PC-3 (cell line): ENCODE results near the gene SPRY1. TPM values are rescaled to one million over a fixed set of nuclear protein-coding genes. Genes with fewer than 3 reads are reported as not detected.

ENCODE experiments used
- ATAC-seq: fragments of 200-7000 bp; cut with Tn5 transposase; 2 replicates; pipeline ENCODE4 v1.9.1; 2020; ENCODE audit warnings: mild to moderate bottlenecking, moderate library complexity
- BruUV-seq: library from RNA; stranded (reverse); fragments of 400-500 nt; replicated peaks from 2 replicates; lab custom pipeline; 2021; lab: Mats Ljungman, UMichigan
- CTCF ChIA-PET: fragments of 300-600 bp; sonication (Branson Sonifier 250); formaldehyde crosslinking; loops from one replicate; lab custom pipeline; 2022; ENCODE audit warnings: antibody characterized with exemption; lab: Charles Lee
- POLR2A ChIA-PET: fragments of 300-600 bp; sonication (Branson Sonifier 250); formaldehyde crosslinking; loops from one replicate; lab custom pipeline; 2022; ENCODE audit warnings: antibody characterized with exemption; ENCODE audit not compliant: unreplicated experiment; lab: Charles Lee
- DNase-seq: peaks from one replicate; pipeline ENCODE4 v3.0.0-alpha.2; 2015
- H2AFZ ChIP-seq: fragments of 300-600 bp; sonication (generic); 2 replicates; pipeline ENCODE4 v1.6.0; 2016; ENCODE audit warnings: antibody characterized with exemption, low read length
- H3F3A ChIP-seq: fragments of 300-600 bp; sonication (generic); one replicate; pipeline ENCODE4 v1.6.0; 2017; ENCODE audit warnings: antibody characterized with exemption, low read length, control low read depth, mild to moderate bottlenecking; ENCODE audit not compliant: unreplicated experiment
- H3K27ac ChIP-seq: fragments of 300-600 bp; sonication (generic); 2 replicates; pipeline ENCODE4 v1.5.1; 2016; ENCODE audit warnings: mild to moderate bottlenecking, low read length
- H3K27me3 ChIP-seq: fragments of 300-600 bp; sonication (generic); 2 replicates; pipeline ENCODE4 v1.6.1; 2016; ENCODE audit warnings: low read length, mixed read lengths
- H3K36me3 ChIP-seq: fragments of 300-600 bp; sonication (generic); 2 replicates; pipeline ENCODE4 v1.6.1; 2016; ENCODE audit warnings: low read depth, mixed run types, low read length, mixed read lengths
- H3K4me1 ChIP-seq: fragments of 300-600 bp; sonication (generic); 2 replicates; pipeline ENCODE4 v1.5.1; 2016; ENCODE audit warnings: low read length; ENCODE audit not compliant: insufficient read depth
- H3K4me2 ChIP-seq: fragments of 300-600 bp; sonication (generic); 2 replicates; pipeline ENCODE4 v1.6.0; 2016; ENCODE audit warnings: low read length
- H3K4me3 ChIP-seq: fragments of 300-600 bp; sonication (generic); 2 replicates; pipeline ENCODE4 v1.5.1; 2016; ENCODE audit warnings: mild to moderate bottlenecking, low read length, mixed read lengths
- H3K79me2 ChIP-seq: fragments of 300-600 bp; sonication (generic); 2 replicates; pipeline ENCODE4 v1.6.1; 2017; ENCODE audit warnings: low read length, mixed read lengths
- H3K9ac ChIP-seq: fragments of 300-600 bp; sonication (generic); 2 replicates; pipeline ENCODE4 v1.6.0; 2016; ENCODE audit warnings: mild to moderate bottlenecking, low read length
- H3K9me2 ChIP-seq: fragments of 300-600 bp; sonication (generic); replicated peaks from 2 replicates; pipeline ENCODE4 v1.6.1; 2016; ENCODE audit warnings: mixed run types, low read length, mixed read lengths
- H3K9me3 ChIP-seq: fragments of 300-600 bp; sonication (generic); 2 replicates; pipeline ENCODE4 v1.6.1; 2016; ENCODE audit warnings: low read length, mixed read lengths
- H4K20me1 ChIP-seq: fragments of 300-600 bp; sonication (generic); 2 replicates; pipeline ENCODE4 v1.6.1; 2016; ENCODE audit warnings: low read length, mixed read lengths
- CTCF ChIP-seq: fragments of 300-600 bp; sonication (generic); conservative IDR thresholded peaks from 2 replicates; pipeline ENCODE4 v1.5.1; 2017; ENCODE audit warnings: antibody characterized with exemption, low read depth, mild to moderate bottlenecking, low read length
- EZH2 ChIP-seq: fragments of 300-600 bp; sonication (generic); IDR thresholded peaks from one replicate; pipeline ENCODE4 v1.6.1; 2017; ENCODE audit warnings: antibody characterized with exemption, mild to moderate bottlenecking, low read length; ENCODE audit not compliant: unreplicated experiment
- EZH2phosphoT487 ChIP-seq: fragments of 300-600 bp; sonication (generic); IDR thresholded peaks from 2 replicates; pipeline ENCODE4 v1.6.1; 2018; ENCODE audit warnings: mild to moderate bottlenecking, antibody characterized with exemption, low read length, borderline replicate concordance
- intact Hi-C: fragments of 100-400 bp; cut with micrococcal nuclease; formaldehyde crosslinking; loops from 2 replicates; pipeline ENCODE4 v1.9.0; 2023
- total RNA-seq: library from RNA; depleted of rRNA; stranded (reverse); fragments of >200 nt; gene quantifications from 2 replicates; pipeline ENCODE4 v1.2.3, GENCODE V29; 2014

SPRY1 gene
- total RNA-seq, 1 experiment from 2014 or later = 26.4 TPM

GRCh38 chr4:123449362-123449761 lies 52.8 kb downstream of the SPRY1 start:
- ChIA-PET POLR2A (interaction anchor here (0.6 to 1.0 kb wide), 3 partner anchors 31 to 53 kb away, joined by 3 to 8 read pairs (median 5); partner anchors contain the start of gene SPRY1), CTCF (interaction anchor here (0.5 to 0.6 kb wide), 5 partner anchors 23 to 346 kb away, joined by 3 to 10 read pairs (median 3); partner anchors contain the start of gene SPRY1)
- intact Hi-C loops = loop anchor here (1.0 to 2.0 kb wide), 2 partner anchors 31 to 53 kb away; partner anchors contain the start of gene SPRY1
- ATAC-seq (peak; percentile 22), DNase-seq (no peak)
- Histone ChIP-seq H3K79me2 (no peaks in the 10 kb centered on the region), H3K9ac (peak overlapping the region; percentile 56), H2AFZ (0 out of 2 replicates have a peak overlapping the region, but pooled peaks have one; percentile 23), H3K36me3 (no peaks in the 10 kb centered on the region), H3K27me3 (no peaks in the 10 kb centered on the region), H3K27ac (peak overlapping the region; percentile 94), H3K4me1 (peaks cover 36% of the 10 kb centered on the region), H3F3A (peaks cover 4% of the 10 kb centered on the region), H3K4me3 (peak overlapping the region; percentile 50), H3K9me2 (no peaks in the 10 kb centered on the region), H3K9me3 (no peaks in the 10 kb centered on the region), H4K20me1 (no peaks in the 10 kb centered on the region), H3K4me2 (peak overlapping the region; percentile 83)
- BruUV-seq = TSS peak; percentile 96
- TF ChIP-seq EZH2 = no peak
- TF ChIP-seq CTCF = no peak
- TF ChIP-seq EZH2phosphoT487 = no peak

GRCh38 chr4:123449780-123450179 lies 53.2 kb downstream of the SPRY1 start:
- Histone ChIP-seq H2AFZ (0 out of 2 replicates have a peak overlapping the region, but pooled peaks have one; percentile 23), H3K9me3 (no peaks in the 10 kb centered on the region), H3K36me3 (no peaks in the 10 kb centered on the region), H3K9me2 (no peaks in the 10 kb centered on the region), H3K4me1 (peaks cover 36% of the 10 kb centered on the region), H4K20me1 (no peaks in the 10 kb centered on the region), H3K79me2 (no peaks in the 10 kb centered on the region), H3K4me2 (peak overlapping the region; percentile 83), H3K27ac (peak overlapping the region; percentile 94), H3K9ac (peak overlapping the region; percentile 56), H3K27me3 (no peaks in the 10 kb centered on the region), H3F3A (peaks cover 4% of the 10 kb centered on the region), H3K4me3 (peak overlapping the region; percentile 50)
- POLR2A ChIA-PET = interaction anchor here (0.6 to 1.0 kb wide), 3 partner anchors 31 to 53 kb away, joined by 3 to 8 read pairs (median 5); partner anchors contain the start of gene SPRY1
- intact Hi-C loops = loop anchor here (1.0 to 5.0 kb wide), 4 partner anchors 31 to 139 kb away; partner anchors contain the start of gene SPRY1
- ATAC-seq (peak; percentile 88), DNase-seq (peak; percentile 91)
- CTCF ChIA-PET = interaction anchor here (0.5 to 0.6 kb wide), 5 partner anchors 24 to 347 kb away, joined by 3 to 10 read pairs (median 3); partner anchors contain the start of gene SPRY1
- BruUV-seq = no TSS peak
- TF ChIP-seq EZH2 (no peak), CTCF (no peak), EZH2phosphoT487 (no peak)

DNA sequence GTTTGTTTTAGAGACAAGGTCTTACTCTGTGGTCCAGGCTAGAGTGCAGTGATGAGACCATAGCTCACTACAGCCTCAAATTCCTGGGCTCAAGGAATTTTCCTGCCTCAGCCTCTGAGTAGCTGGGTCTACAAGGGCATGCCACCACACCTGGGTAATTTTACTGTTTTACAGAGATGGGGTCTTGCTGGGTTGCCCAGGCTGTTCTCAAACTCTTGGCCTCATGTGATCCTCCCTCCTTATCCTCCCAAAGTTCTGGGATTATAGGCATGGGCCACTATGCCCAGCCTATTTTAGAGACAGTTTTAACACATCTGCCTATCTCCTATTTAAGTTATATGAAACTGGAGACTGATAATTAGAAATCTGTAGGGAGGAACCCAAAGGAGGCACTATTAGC lies 53.8 kb downstream of the SPRY1 start:
- Histone ChIP-seq H3K27ac (peak overlapping the region; percentile 94), H3K9ac (peak overlapping the region; percentile 64), H3K9me3 (no peaks in the 10 kb centered on the region), H2AFZ (no peak overlapping the region), H3K27me3 (no peaks in the 10 kb centered on the region), H3K4me2 (no peak overlapping the region), H3K79me2 (no peaks in the 10 kb centered on the region), H4K20me1 (no peaks in the 10 kb centered on the region), H3K36me3 (no peaks in the 10 kb centered on the region), H3K4me3 (no peak overlapping the region), H3K9me2 (no peaks in the 10 kb centered on the region), H3F3A (peaks cover 4% of the 10 kb centered on the region), H3K4me1 (peaks cover 36% of the 10 kb centered on the region)
- TF ChIP-seq EZH2 (no peak), EZH2phosphoT487 (no peak), CTCF (no peak; the same call in 1 of the 2 replicates)
- no peak for DNase-seq
- intact Hi-C loops = loop anchor here (1.0 to 5.0 kb wide), 2 partner anchors 112 to 138 kb away; no protein-coding TSS in a partner anchor
- peak; percentile 2; the same call in 1 of the 2 replicates for ATAC-seq
- TSS peak; percentile 89 for BruUV-seq
- ChIA-PET POLR2A (no interaction called here), CTCF (no interaction called here)
